ENCODE measurements around the gene MPZL1. TPM values are rescaled to one million over a fixed set of nuclear protein-coding genes. Genes with fewer than 3 reads are reported as not detected.

MPZL1 gene
- polyA plus RNA-seq, 3 donors = 23.1 to 63.6 (median 61.8) TPM

DNA sequence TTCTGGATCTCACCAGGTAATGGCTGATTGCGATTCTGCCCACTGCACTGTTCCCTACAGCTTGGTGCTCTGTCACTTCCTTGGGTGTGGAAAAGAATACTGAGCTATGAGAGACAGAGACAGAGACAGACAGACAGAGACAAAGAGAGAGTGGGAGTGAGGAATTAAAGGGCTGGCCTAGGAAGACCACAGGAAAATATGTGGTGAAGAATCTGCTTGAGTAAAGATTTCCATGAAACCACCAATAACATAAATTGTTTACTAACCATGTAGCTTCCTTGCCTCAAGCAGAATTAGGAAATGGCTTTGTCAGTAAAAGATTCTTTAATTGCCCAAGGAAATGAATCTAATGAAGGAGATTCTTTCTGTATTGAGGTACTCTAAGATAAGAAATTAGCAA lies 54.4 kb downstream of the MPZL1 start:
- Mint-ChIP-seq H3K36me3 (peaks cover 50 to 68% of the 10 kb centered on the region in 2 donors), H3K27me3 (ENCODE audit: low read depth in 3 of 3) (no peaks in the 10 kb centered on the region), H3K4me1 (peaks cover 7% of the 10 kb centered on the region), H3K27ac (peak overlapping the region in 3 of 7 donors; percentile 1 to 72 (median 30)), H3K4me3 (no peak overlapping the region), H3K9me3 (peaks cover 0 to 7% (median 2%) of the 10 kb centered on the region in 7 donors)
- no peak overlapping the region for H3K9ac ChIP-seq (ENCODE audit: insufficient read depth, low read length, poor library complexity, severe bottlenecking)
- DNase-seq = no peak
- no peaks in the 10 kb centered on the region for H4K20me1 ChIP-seq (ENCODE audit: insufficient read depth, low read length)
- intact Hi-C loops (cut with micrococcal nuclease) = no loop called here
- no peaks in the 10 kb centered on the region for H3K9me3 ChIP-seq (replicated peaks in 1 of 2; ENCODE audit: control insufficient read depth in 1 of 2, insufficient read depth in 1 of 2, low read length in 2 of 2)
- H3K4me3 ChIP-seq (replicated peaks in 1 of 3; ENCODE audit: low read depth in 2 of 3, low read length in 3 of 3) = no peak overlapping the region
- H3K27me3 ChIP-seq (ENCODE audit: control insufficient read depth in 2 of 2, insufficient read depth in 2 of 2, low read length in 2 of 2) = no peaks in the 10 kb centered on the region
- no peak overlapping the region for H3K4me2 ChIP-seq (replicated peaks; ENCODE audit: extremely low read depth, low read length, poor library complexity, severe bottlenecking)
- TF ChIP-seq, protein P1, sequence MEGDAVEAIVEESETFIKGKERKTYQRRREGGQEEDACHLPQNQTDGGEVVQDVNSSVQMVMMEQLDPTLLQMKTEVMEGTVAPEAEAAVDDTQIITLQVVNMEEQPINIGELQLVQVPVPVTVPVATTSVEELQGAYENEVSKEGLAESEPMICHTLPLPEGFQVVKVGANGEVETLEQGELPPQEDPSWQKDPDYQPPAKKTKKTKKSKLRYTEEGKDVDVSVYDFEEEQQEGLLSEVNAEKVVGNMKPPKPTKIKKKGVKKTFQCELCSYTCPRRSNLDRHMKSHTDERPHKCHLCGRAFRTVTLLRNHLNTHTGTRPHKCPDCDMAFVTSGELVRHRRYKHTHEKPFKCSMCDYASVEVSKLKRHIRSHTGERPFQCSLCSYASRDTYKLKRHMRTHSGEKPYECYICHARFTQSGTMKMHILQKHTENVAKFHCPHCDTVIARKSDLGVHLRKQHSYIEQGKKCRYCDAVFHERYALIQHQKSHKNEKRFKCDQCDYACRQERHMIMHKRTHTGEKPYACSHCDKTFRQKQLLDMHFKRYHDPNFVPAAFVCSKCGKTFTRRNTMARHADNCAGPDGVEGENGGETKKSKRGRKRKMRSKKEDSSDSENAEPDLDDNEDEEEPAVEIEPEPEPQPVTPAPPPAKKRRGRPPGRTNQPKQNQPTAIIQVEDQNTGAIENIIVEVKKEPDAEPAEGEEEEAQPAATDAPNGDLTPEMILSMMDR (IDR thresholded peaks at IDR 0.05) = no peak
- no peak overlapping the region for H3K27ac ChIP-seq (ENCODE audit: low read depth in 1 of 2, low read length in 2 of 2)
- no peak overlapping the region for H2AFZ ChIP-seq (ENCODE audit: insufficient read depth, low read depth, low read length, poor library complexity, severe bottlenecking)
- WGBS (ENCODE audit: insufficient coverage) = no CpG with 5 or more reads among the region's 1 CpG
- H3K79me2 ChIP-seq (ENCODE audit: insufficient read depth, low read length) = no peaks in the 10 kb centered on the region
- no peaks in the 10 kb centered on the region for H3K4me1 ChIP-seq (ENCODE audit: control insufficient read depth in 1 of 2, insufficient read depth in 2 of 2, low read length in 2 of 2)
- H3K36me3 ChIP-seq (replicated peaks in 1 of 2; ENCODE audit: control insufficient read depth in 1 of 2, insufficient read depth in 2 of 2, low read length in 2 of 2) = peaks cover 15 to 66% of the 10 kb centered on the region in 2 donors

DNA sequence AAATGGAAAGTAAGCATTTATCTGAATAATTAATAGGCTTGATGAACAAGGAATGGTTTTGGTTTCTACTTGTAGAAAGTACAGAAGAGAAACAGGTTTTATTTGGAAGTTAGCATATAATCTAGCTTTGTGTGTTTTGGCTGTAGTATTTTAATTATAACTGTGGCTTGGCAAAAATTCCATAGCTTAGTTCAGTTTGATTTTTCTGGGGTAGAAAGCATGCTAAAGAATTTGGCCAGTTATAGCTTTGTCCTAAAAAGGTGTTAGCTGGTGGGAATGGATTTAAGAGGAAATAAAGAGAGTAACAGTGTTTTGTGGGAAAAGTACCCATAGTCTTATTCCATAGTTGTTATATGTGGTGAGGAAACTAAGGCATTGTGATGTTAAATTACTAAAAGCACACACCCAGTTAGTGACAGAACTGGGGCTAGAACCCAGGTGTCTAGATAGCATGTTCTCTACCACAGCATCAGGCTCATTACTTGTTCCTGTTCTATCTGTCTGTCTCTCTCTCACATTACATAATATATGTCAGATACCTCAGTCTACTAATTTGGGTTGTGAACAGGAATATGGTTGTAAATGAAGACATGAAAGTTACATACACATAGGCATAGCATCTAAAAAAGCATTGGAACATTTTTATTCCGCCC lies 55.0 kb downstream of the MPZL1 start:
- Mint-ChIP-seq H3K27me3 (ENCODE audit: low read depth in 3 of 3) (no peaks in the 10 kb centered on the region), H3K4me1 (peaks cover 7% of the 10 kb centered on the region), H3K27ac (no peak overlapping the region), H3K36me3 (peaks cover 45 to 62% of the 10 kb centered on the region in 2 donors), H3K9me3 (peaks cover 0 to 7% (median 3%) of the 10 kb centered on the region in 7 donors), H3K4me3 (no peak overlapping the region)
- Histone ChIP-seq H3K36me3 (replicated peaks in 1 of 2; ENCODE audit: control insufficient read depth in 1 of 2, insufficient read depth in 2 of 2, low read length in 2 of 2) (peaks cover 15 to 64% of the 10 kb centered on the region in 2 donors), H2AFZ (ENCODE audit: insufficient read depth, low read depth, low read length, poor library complexity, severe bottlenecking) (no peak overlapping the region), H3K79me2 (ENCODE audit: insufficient read depth, low read length) (no peaks in the 10 kb centered on the region), H3K9me3 (replicated peaks in 1 of 2; ENCODE audit: control insufficient read depth in 1 of 2, insufficient read depth in 1 of 2, low read length in 2 of 2) (no peaks in the 10 kb centered on the region), H3K4me1 (ENCODE audit: control insufficient read depth in 1 of 2, insufficient read depth in 2 of 2, low read length in 2 of 2) (no peaks in the 10 kb centered on the region), H3K4me3 (replicated peaks in 1 of 3; ENCODE audit: low read depth in 2 of 3, low read length in 3 of 3) (no peak overlapping the region), H3K9ac (ENCODE audit: insufficient read depth, low read length, poor library complexity, severe bottlenecking) (no peak overlapping the region), H3K27me3 (ENCODE audit: control insufficient read depth in 2 of 2, insufficient read depth in 2 of 2, low read length in 2 of 2) (no peaks in the 10 kb centered on the region), H3K27ac (ENCODE audit: low read depth in 1 of 2, low read length in 2 of 2) (no peak overlapping the region), H4K20me1 (ENCODE audit: insufficient read depth, low read length) (no peaks in the 10 kb centered on the region), H3K4me2 (replicated peaks; ENCODE audit: extremely low read depth, low read length, poor library complexity, severe bottlenecking) (no peak overlapping the region)
- no peak for DNase-seq
- TF ChIP-seq, protein P1 (IDR thresholded peaks at IDR 0.05) = no peak
- 100% methylated on average over 1 of the region's 1 CpG for WGBS (ENCODE audit: insufficient coverage)
- intact Hi-C loops (cut with micrococcal nuclease) = no loop called here
